Measurements from ENCODE around the gene HJURP.

HJURP gene

GRCh38 chr2:233831011-233831721 is 23.2 kb downstream of the HJURP start:
- DNase-seq (ENCODE audit: low spot score): no peak

- no peak for DNase-seq (ENCODE audit: low spot score)
These were observed 24.1 kb downstream of the HJURP start for GRCh38 chr2:233830111-233830802.

- DNase-seq (ENCODE audit: low spot score): no peak
These were observed 24.9 kb downstream of the HJURP start for GRCh38 chr2:233829193-233830110.

- DNase-seq (ENCODE audit: low spot score): no peak
These were observed 25.7 kb downstream of the HJURP start for GRCh38 chr2:233828546-233829192.

DNA sequence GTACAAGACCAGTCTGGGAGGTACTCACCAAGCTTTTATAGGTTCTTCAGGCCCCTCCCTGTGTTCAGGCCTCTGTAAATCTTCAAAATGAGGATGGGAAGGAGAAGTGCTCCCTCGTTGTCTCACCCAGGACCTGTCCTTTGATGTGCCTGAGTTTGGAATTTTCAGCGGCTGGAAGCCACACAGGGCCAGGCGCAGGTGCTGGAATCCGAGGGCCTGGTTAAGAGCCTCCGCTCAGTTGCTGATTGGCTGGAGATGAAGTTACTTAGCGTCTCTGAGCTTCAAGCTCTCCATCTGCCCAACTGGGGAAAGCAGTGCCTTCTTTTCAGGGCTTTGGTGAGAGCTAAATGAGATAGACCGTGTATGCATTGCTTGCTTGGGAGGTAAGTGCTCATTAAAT is 30.0 kb downstream of the HJURP start:
- DNase-seq (ENCODE audit: low spot score): no peak

- no peak for DNase-seq (ENCODE audit: low spot score)
These were observed 30.6 kb downstream of the HJURP start for GRCh38 chr2:233823731-233824121.

GRCh38 chr2:233822781-233823730 is 31.3 kb downstream of the HJURP start:
- DNase-seq (ENCODE audit: low spot score): no peak

- no peak for DNase-seq (ENCODE audit: low spot score)
These were observed 32.1 kb downstream of the HJURP start for GRCh38 chr2:233822101-233822771.

DNA sequence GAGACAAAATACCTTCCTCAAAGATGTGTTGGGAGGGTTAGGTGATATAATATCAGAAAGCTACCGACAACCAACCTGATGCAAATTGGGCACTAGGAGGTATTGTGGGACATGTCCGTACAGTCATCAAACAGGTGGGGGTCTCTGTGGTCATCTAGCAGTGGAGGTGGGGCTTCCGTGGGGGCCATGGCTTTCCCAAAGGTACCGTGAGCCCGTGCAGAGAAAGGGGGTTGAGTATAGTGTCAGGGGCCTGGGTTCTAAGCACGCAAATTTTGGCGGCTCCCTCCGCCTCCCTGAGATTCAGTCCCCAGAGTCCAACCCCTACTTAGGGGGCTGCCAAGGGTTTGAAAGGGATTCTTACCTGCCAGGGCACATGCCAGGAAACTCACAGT is 32.6 kb downstream of the HJURP start:
- DNase-seq (ENCODE audit: low spot score): no peak

DNA sequence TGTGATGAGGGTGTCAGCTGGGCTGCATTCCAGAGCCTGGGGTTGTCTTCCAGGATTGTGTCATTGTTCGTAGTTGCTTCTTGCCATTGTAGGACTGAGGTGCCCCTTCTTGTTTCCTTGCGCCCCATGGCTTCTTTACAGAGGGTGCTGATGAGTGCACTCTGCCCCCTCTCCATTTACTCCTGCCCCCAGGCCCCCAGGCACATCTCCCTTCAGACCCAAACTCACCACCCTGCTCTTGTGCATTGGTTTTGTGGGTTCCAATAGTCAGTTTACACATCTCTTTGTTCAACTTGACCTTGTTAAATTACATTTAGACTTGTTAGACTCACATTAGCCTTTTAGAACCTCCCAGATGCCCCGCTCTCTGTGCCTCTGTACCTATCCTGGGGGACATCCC is 33.1 kb downstream of the HJURP start:
- no peak for DNase-seq (ENCODE audit: low spot score)

GRCh38 chr2:233820774-233821105 is 33.6 kb downstream of the HJURP start:
- no peak for DNase-seq (ENCODE audit: low spot score)

DNA sequence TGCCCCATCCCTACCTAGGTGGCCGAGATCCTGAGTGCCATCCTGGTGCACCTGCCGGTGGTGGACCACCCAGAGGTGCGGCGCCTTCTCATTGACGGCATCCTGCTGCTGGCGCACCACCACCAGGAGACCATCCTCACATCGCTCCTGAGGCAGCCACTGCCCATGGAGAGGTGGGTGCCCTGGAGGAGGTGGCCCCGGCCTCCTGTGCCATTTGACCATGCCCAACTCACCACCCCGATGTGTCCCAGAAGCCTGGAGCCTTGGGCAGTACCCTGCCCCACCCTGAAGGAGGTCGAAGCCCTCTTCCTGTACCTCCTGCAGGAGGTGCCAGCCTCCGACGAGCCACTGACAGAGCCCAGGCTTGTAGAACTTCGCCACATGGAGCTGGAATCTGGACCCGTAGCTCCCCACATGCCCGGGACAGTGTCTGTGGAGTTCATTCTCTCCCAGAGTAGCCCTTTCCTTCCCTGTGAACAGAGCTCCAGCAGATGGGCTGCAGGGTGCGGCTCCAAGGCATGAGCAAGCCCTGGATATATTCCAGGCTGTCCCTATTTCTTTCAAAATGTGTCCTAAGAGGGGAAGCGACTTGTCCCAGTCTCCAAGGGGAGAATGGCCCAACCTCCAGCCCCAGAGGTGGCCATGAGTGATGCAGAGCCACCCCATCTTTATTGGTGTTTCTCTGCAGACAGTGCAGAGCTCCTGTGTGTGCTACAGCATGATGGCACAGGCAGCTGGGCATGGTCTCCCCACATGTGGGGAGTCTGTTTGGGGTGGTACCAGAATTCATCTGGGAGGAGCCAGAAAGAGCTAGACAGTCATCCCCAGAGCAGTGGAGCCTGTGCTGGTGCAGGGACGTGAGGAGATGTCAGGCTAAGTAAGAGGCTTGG is 34.2 kb downstream of the HJURP start:
- no peak for DNase-seq (ENCODE audit: low spot score)

- DNase-seq (ENCODE audit: low spot score): no peak
These were observed 35.4 kb downstream of the HJURP start for GRCh38 chr2:233818639-233819621.

- DNase-seq (ENCODE audit: low spot score): no peak
These were observed 36.2 kb downstream of the HJURP start for GRCh38 chr2:233817995-233818638.

- no peak for DNase-seq (ENCODE audit: low spot score)
These were observed 36.9 kb downstream of the HJURP start for GRCh38 chr2:233817361-233817911.

DNA sequence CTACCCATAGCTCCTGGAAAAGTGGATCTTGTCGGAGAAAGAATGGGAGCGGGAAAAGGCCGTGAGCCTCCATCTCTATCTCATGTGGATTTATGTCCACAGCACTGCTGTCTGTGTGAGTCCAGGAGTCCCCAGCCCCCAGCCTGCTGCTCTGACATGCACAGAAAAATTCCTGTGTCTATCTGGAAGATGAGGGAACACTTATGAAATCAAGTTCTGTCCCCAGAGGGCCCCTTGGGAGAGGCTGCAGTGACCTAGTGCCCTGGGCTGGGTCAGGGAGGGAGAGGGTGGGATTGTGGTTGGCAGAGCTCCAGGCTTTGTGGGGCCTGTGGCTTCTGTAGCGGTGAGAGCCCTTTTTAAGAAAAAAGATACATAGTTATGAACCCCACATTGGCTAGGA is 37.6 kb downstream of the HJURP start:
- no peak for DNase-seq (ENCODE audit: low spot score)

- no peak for DNase-seq (ENCODE audit: low spot score)
These were observed 38.0 kb downstream of the HJURP start for GRCh38 chr2:233816334-233816733.

- no peak for DNase-seq (ENCODE audit: low spot score)
These were observed 38.5 kb downstream of the HJURP start for GRCh38 chr2:233815861-233816260.
